GM12878 (cell line): Measurements from ENCODE around the gene HOXB6. TPM values are rescaled to one million over a fixed set of nuclear protein-coding genes. Genes with fewer than 3 reads are reported as not detected.

Source experiments
- ATAC-seq: fragments of 200-7000 bp; cut with Tn5 transposase; 3 replicates; pipeline ENCODE4 v1.9.1; 2020; ENCODE audit warnings: mild to moderate bottlenecking, moderate library complexity
- BruUV-seq: library from RNA; stranded (reverse); fragments of 400-500 nt; replicated peaks from 2 replicates; lab custom pipeline; 2021; lab: Mats Ljungman, UMichigan
- CTCF ChIA-PET: fragments of 300-600 bp; sonication (Branson Sonifier 250); formaldehyde crosslinking; extraction: SDS; loops from one replicate; lab custom pipeline; 2021; ENCODE audit warnings: inconsistent platforms; lab: Yijun Ruan, JAX
- POLR2A ChIA-PET: fragments of 350-600 bp; formaldehyde crosslinking; extraction: SDS; loops from one replicate; lab custom pipeline; 2021; ENCODE audit warnings: inconsistent platforms; lab: Charles Lee
- RAD21 ChIA-PET: fragments of 300-600 bp; sonication (Branson Sonifier 250); formaldehyde crosslinking; loops from one replicate; lab custom pipeline; 2023; ENCODE audit warnings: antibody characterized with exemption; ENCODE audit not compliant: unreplicated experiment; lab: Charles Lee
- SMC1A ChIA-PET: fragments of 300-600 bp; sonication (Branson Sonifier 250); formaldehyde crosslinking; loops from one replicate; lab custom pipeline; 2023; ENCODE audit not compliant: unreplicated experiment, uncharacterized antibody; lab: Charles Lee
- DNase-seq: peaks from one replicate; pipeline ENCODE4 v3.0.0-alpha.2; 2011; ENCODE audit warnings: low read depth, low spot score
- FAIRE-seq: peaks from 3 replicates; lab custom pipeline; 2011; peaks lifted over from hg19 to GRCh38; lab: Jason Lieb, UNC
- H2AFZ ChIP-seq: 2 replicates; pipeline ENCODE4 v1.6.0; 2011; ENCODE audit warnings: low read depth, low read length, control low read depth; ENCODE audit not compliant: control insufficient read depth
- H3K27ac ChIP-seq: 2 replicates; pipeline ENCODE4 v1.5.1; 2011; ENCODE audit warnings: control low read depth; ENCODE audit not compliant: control insufficient read depth, insufficient read depth
- H3K27me3 ChIP-seq, 2 experiments: replicated peaks in 1 of 2; 2 replicates each; pipeline versions ENCODE4 v1.6.0 to v1.6.1; 2011; ENCODE audit warnings: low read length in 1 of 2; ENCODE audit not compliant: control insufficient read depth in 2 of 2, insufficient read depth in 2 of 2
- H3K36me3 ChIP-seq, 2 experiments: 2 replicates each; pipeline ENCODE4 v1.5.1; 2011; ENCODE audit warnings: low read length in 1 of 2; ENCODE audit not compliant: control insufficient read depth in 2 of 2, insufficient read depth in 2 of 2
- H3K4me1 ChIP-seq: 2 replicates; pipeline ENCODE4 v1.6.1; 2011; ENCODE audit warnings: mild to moderate bottlenecking, low read length, moderate library complexity, mixed read lengths; ENCODE audit not compliant: control insufficient read depth, insufficient read depth
- H3K4me2 ChIP-seq: 2 replicates; pipeline ENCODE4 v1.6.0; 2011; ENCODE audit warnings: control low read depth; ENCODE audit not compliant: control insufficient read depth, insufficient read depth
- H3K4me3 ChIP-seq: fragments of 200-600 bp; sonication (generic); 2 replicates; pipeline ENCODE4 v1.5.1; 2016
- H3K79me2 ChIP-seq: 2 replicates; pipeline ENCODE4 v1.6.0; 2011; ENCODE audit warnings: low read length; ENCODE audit not compliant: control insufficient read depth, insufficient read depth
- H3K9ac ChIP-seq: 2 replicates; pipeline ENCODE4 v1.8.0; 2011; ENCODE audit warnings: low read length, control low read depth, mixed read lengths; ENCODE audit not compliant: control insufficient read depth, insufficient read depth
- H3K9me3 ChIP-seq: replicated peaks from 3 replicates; pipeline ENCODE4 v1.5.1; 2011; ENCODE audit warnings: mild to moderate bottlenecking, low read length; ENCODE audit not compliant: control insufficient read depth, insufficient read depth
- H4K20me1 ChIP-seq: 2 replicates; pipeline ENCODE4 v1.6.0; 2011; ENCODE audit not compliant: control insufficient read depth, insufficient read depth
- CBFB ChIP-seq: IDR thresholded peaks from 2 replicates; pipeline ENCODE4 v1.6.1; 2016; ENCODE audit warnings: antibody characterized with exemption, low read depth
- GABPA ChIP-seq: IDR thresholded peaks from 2 replicates; pipeline ENCODE4 v1.6.1; 2014; ENCODE audit warnings: antibody characterized with exemption, low read depth, mild to moderate bottlenecking, inconsistent platforms
- HDAC2 ChIP-seq: fragments of 200-600 bp; sonication (generic); IDR thresholded peaks from 2 replicates; pipeline ENCODE4 v1.6.1; 2017
- IKZF2 ChIP-seq, 2 experiments: fragments of 450-650 bp; IDR thresholded peaks; 2 replicates each; pipeline ENCODE4 v1.6.1; 2017; ENCODE audit warnings: mild to moderate bottlenecking in 2 of 2, moderate library complexity in 2 of 2
- NR2F1 ChIP-seq: fragments of 450-650 bp; conservative IDR thresholded peaks from 2 replicates; pipeline ENCODE4 v1.6.1; 2017; ENCODE audit warnings: mild to moderate bottlenecking
- POLR2AphosphoS5 ChIP-seq: IDR thresholded peaks from 2 replicates; pipeline ENCODE4 v1.6.1; 2011; ENCODE audit warnings: mild to moderate bottlenecking, low read length, inconsistent platforms
- SMAD1 ChIP-seq: fragments of 450-650 bp; IDR thresholded peaks from 2 replicates; pipeline ENCODE4 v1.6.1; 2018; ENCODE audit warnings: mild to moderate bottlenecking, low read depth; ENCODE audit not compliant: partially characterized antibody
- SMARCA5 ChIP-seq: fragments of 450-650 bp; IDR thresholded peaks from 2 replicates; pipeline ENCODE4 v1.6.1; 2017; ENCODE audit warnings: mild to moderate bottlenecking
- STAT1 ChIP-seq: fragments of 450-650 bp; conservative IDR thresholded peaks from 2 replicates; pipeline ENCODE4 v1.6.1; 2014; ENCODE audit warnings: antibody characterized with exemption, mild to moderate bottlenecking
- ZBED1 ChIP-seq: IDR thresholded peaks from 2 replicates; pipeline ENCODE4 v1.6.1; 2016; ENCODE audit warnings: borderline replicate concordance
- ZNF622 ChIP-seq: fragments of 450-650 bp; IDR thresholded peaks from 2 replicates; pipeline ENCODE4 v1.6.1; 2017; ENCODE audit warnings: mild to moderate bottlenecking, inconsistent platforms
- WGBS: methylation state at CpG from one replicate; pipeline ENCODE4 v1.1.6; 2016; ENCODE audit warnings: low lambda C conversion rate; ENCODE audit not compliant: insufficient replicate concordance, insufficient coverage; ENCODE audit errors: missing lambda C conversion rate; 5-methylcytosine and 5-hydroxymethylcytosine counted together
- in situ Hi-C: fragments of 300-500 bp; cut with MboI; formaldehyde crosslinking; loops from 9 replicates; pipeline ENCODE4 v1.14.3; 2018; ENCODE audit warnings: mixed read lengths
- intact Hi-C: fragments of 100-400 bp; cut with micrococcal nuclease; formaldehyde crosslinking; loops from one replicate; pipeline ENCODE4 v1.14.2; 2022; ENCODE audit not compliant: unreplicated experiment
- polyA plus RNA-seq, 11 experiments: library from polyadenylated mRNA; depleted of rRNA in 4 of 11; unstranded in 6 of 11; stranded (reverse) in 5 of 11; fragments of >200 nt; fragmentation: Nextera tagmentation in 4 of 11; fragmentation: Illumina TruSeq in 1 of 11; extraction: Ambion mirVana in 4 of 11; extraction: Trizol in 1 of 11; gene quantifications; 1 replicate in 1 of 11; 2 replicates in 10 of 11; pipeline versions ENCODE4 v1.2.1 to v1.2.3, GENCODE V29; 2011 to 2016; ENCODE audit warnings: inconsistent platforms in 2 of 11, missing spikeins in 2 of 11, low read depth in 1 of 11
- total RNA-seq, 4 experiments: library from RNA; depleted of rRNA in 3 of 4; stranded (reverse); fragments of >200 nt in 3 of 4; fragmentation: Illumina TruSeq in 1 of 4; extraction: Trizol in 1 of 4; gene quantifications; 2 replicates each; pipeline versions ENCODE4 v1.2.1 to v1.2.3, GENCODE V29; 2013 to 2021
- TF ChIP-seq, protein P1 (sequence below): fragments of 450-650 bp; IDR thresholded peaks from 2 replicates; pipeline ENCODE4 v1.6.1; 2014; ENCODE audit warnings: mild to moderate bottlenecking
- TF ChIP-seq, protein P2 (sequence below): fragments of 450-650 bp; IDR thresholded peaks from 2 replicates; pipeline ENCODE4 v1.6.1; 2017; ENCODE audit warnings: mild to moderate bottlenecking, moderate library complexity
- TF ChIP-seq, protein P3 (sequence below): fragments of 450-650 bp; IDR thresholded peaks from 2 replicates; pipeline ENCODE4 v1.6.1; 2017; ENCODE audit warnings: mild to moderate bottlenecking, moderate library complexity

HOXB6 gene
- total and polyA plus RNA-seq, 10 of the 15 experiments (the other 5 are each of a cell fraction or from before 2014, with no cell fraction given): 0.04 to 0.51 (median 0.09) TPM; not detected in 2

DNA sequence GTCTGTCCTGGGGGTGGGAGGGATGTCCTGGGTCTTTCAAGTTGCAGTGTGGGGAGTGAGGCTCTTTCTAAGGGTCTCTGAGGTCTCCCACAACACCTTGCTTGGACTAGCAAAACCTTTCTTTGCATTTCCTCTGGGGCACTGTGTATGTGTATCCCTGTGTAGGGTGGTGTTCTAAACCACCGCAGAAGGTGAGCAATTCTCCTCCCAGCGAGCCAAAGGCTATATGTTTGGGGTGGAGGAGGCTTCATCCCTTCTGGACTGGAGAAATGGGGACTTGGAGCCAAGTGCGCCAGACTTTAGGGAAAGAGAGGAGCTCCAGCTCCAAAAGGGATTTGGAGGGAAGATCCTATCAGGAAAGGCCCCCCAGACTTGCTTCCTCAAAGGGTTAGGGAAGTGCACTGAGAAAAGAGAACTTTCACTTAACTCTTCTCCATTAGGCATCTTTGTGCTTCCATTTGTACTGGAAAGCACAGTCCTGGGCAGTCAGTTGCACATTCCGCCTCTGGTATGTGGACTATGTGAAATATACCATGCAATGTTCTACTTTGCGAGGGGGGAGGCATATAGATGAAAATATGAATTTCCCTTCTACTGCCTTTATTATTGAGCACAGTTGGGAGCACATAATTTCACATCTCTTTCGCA, 40.2 kb upstream of the HOXB6 start:
- RAD21 ChIA-PET: no interaction called here
- H3K9me3 ChIP-seq: no peaks in the 10 kb centered on the region
- ATAC-seq: no peak

More for the DNA sequence above, 40.2 kb upstream of the HOXB6 start:
- SMC1A ChIA-PET: no interaction called here
- no TSS peak for BruUV-seq
- Histone ChIP-seq H3K4me3 (no peak overlapping the region), H3K4me1 (peaks cover 7% of the 10 kb centered on the region), H3K27ac (no peak overlapping the region), H3K27me3 (peaks cover 9 to 14% of the 10 kb centered on the region in 2 experiments), H3K9ac (no peak overlapping the region)
- TF ChIP-seq, protein P1, sequence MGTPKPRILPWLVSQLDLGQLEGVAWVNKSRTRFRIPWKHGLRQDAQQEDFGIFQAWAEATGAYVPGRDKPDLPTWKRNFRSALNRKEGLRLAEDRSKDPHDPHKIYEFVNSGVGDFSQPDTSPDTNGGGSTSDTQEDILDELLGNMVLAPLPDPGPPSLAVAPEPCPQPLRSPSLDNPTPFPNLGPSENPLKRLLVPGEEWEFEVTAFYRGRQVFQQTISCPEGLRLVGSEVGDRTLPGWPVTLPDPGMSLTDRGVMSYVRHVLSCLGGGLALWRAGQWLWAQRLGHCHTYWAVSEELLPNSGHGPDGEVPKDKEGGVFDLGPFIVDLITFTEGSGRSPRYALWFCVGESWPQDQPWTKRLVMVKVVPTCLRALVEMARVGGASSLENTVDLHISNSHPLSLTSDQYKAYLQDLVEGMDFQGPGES: no peak
- TF ChIP-seq, protein P2, sequence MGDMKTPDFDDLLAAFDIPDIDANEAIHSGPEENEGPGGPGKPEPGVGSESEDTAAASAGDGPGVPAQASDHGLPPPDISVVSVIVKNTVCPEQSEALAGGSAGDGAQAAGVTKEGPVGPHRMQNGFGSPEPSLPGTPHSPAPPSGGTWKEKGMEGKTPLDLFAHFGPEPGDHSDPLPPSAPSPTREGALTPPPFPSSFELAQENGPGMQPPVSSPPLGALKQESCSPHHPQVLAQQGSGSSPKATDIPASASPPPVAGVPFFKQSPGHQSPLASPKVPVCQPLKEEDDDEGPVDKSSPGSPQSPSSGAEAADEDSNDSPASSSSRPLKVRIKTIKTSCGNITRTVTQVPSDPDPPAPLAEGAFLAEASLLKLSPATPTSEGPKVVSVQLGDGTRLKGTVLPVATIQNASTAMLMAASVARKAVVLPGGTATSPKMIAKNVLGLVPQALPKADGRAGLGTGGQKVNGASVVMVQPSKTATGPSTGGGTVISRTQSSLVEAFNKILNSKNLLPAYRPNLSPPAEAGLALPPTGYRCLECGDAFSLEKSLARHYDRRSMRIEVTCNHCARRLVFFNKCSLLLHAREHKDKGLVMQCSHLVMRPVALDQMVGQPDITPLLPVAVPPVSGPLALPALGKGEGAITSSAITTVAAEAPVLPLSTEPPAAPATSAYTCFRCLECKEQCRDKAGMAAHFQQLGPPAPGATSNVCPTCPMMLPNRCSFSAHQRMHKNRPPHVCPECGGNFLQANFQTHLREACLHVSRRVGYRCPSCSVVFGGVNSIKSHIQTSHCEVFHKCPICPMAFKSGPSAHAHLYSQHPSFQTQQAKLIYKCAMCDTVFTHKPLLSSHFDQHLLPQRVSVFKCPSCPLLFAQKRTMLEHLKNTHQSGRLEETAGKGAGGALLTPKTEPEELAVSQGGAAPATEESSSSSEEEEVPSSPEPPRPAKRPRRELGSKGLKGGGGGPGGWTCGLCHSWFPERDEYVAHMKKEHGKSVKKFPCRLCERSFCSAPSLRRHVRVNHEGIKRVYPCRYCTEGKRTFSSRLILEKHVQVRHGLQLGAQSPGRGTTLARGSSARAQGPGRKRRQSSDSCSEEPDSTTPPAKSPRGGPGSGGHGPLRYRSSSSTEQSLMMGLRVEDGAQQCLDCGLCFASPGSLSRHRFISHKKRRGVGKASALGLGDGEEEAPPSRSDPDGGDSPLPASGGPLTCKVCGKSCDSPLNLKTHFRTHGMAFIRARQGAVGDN: no peak
- no peak for TF ChIP-seq SMARCA5
- TF ChIP-seq NR2F1: no peak
- no peak for TF ChIP-seq STAT1
- no peak for TF ChIP-seq CBFB
- no peak for TF ChIP-seq POLR2AphosphoS5
- no peak for TF ChIP-seq GABPA
- TF ChIP-seq ZNF622: no peak
- no peak for TF ChIP-seq ZBED1
- no peak for TF ChIP-seq IKZF2 (IDR thresholded peaks at IDR 0.05)
- TF ChIP-seq HDAC2: no peak
- TF ChIP-seq, protein P3, sequence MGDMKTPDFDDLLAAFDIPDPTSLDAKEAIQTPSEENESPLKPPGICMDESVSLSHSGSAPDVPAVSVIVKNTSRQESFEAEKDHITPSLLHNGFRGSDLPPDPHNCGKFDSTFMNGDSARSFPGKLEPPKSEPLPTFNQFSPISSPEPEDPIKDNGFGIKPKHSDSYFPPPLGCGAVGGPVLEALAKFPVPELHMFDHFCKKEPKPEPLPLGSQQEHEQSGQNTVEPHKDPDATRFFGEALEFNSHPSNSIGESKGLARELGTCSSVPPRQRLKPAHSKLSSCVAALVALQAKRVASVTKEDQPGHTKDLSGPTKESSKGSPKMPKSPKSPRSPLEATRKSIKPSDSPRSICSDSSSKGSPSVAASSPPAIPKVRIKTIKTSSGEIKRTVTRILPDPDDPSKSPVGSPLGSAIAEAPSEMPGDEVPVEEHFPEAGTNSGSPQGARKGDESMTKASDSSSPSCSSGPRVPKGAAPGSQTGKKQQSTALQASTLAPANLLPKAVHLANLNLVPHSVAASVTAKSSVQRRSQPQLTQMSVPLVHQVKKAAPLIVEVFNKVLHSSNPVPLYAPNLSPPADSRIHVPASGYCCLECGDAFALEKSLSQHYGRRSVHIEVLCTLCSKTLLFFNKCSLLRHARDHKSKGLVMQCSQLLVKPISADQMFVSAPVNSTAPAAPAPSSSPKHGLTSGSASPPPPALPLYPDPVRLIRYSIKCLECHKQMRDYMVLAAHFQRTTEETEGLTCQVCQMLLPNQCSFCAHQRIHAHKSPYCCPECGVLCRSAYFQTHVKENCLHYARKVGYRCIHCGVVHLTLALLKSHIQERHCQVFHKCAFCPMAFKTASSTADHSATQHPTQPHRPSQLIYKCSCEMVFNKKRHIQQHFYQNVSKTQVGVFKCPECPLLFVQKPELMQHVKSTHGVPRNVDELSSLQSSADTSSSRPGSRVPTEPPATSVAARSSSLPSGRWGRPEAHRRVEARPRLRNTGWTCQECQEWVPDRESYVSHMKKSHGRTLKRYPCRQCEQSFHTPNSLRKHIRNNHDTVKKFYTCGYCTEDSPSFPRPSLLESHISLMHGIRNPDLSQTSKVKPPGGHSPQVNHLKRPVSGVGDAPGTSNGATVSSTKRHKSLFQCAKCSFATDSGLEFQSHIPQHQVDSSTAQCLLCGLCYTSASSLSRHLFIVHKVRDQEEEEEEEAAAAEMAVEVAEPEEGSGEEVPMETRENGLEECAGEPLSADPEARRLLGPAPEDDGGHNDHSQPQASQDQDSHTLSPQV: no peak
- TF ChIP-seq SMAD1: no peak
- TF ChIP-seq, all 136 proteins: peak for 0
- Histone ChIP-seq H2AFZ (no peak overlapping the region), H3K36me3 (no peaks in the 10 kb centered on the region), H3K4me2 (no peak overlapping the region), H4K20me1 (no peaks in the 10 kb centered on the region), H3K79me2 (no peaks in the 10 kb centered on the region)
- FAIRE-seq (no peak), DNase-seq (no peak)
- in situ Hi-C loops (no loop called here), intact Hi-C loops (no loop called here)
- WGBS: 73% methylated on average over 6 of the region's 6 CpGs
- POLR2A ChIA-PET: no interaction called here
- CTCF ChIA-PET: interaction anchor here (0.6 to 1.0 kb wide), 4 partner anchors 9 to 240 kb away, joined by 3 to 5 read pairs (median 4); no protein-coding TSS in a partner anchor
